Spinal cord (tissue), 10 donors: ENCODE measurements around the gene PAQR4. TPM values are rescaled to one million over a fixed set of nuclear protein-coding genes. Genes with fewer than 3 reads are reported as not detected.
A peak's percentile ranks its signal among the peaks of the same experiment; 100 is the strongest.

Experiments used
- DNase-seq, 6 donors: peaks; one replicate each; pipeline versions ENCODE4 v3.0.0 to v3.0.0-alpha.2; 2013 to 2015; ENCODE audit warnings: low spot score in 6 of 6, low read depth in 4 of 6
- H3K27ac ChIP-seq: one replicate; pipeline ENCODE4 v1.5.1; 2013; ENCODE audit warnings: low read depth, low read length, control low read depth
- H3K27me3 ChIP-seq: one replicate; pipeline ENCODE4 v1.6.1; 2013; ENCODE audit warnings: low read length; ENCODE audit not compliant: control insufficient read depth, insufficient read depth
- H3K36me3 ChIP-seq: one replicate; pipeline ENCODE4 v1.6.1; 2013; ENCODE audit warnings: low read length; ENCODE audit not compliant: control insufficient read depth, insufficient read depth
- H3K4me1 ChIP-seq: one replicate; pipeline ENCODE4 v1.6.1; 2013; ENCODE audit warnings: low read length; ENCODE audit not compliant: control insufficient read depth, insufficient read depth
- H3K4me3 ChIP-seq: one replicate; pipeline ENCODE4 v1.5.1; 2013; ENCODE audit warnings: low read depth, low read length, control low read depth
- H3K9me3 ChIP-seq: one replicate; pipeline ENCODE4 v1.6.1; 2013; ENCODE audit warnings: low read length; ENCODE audit not compliant: control insufficient read depth, insufficient read depth
- WGBS: methylation state at CpG from one replicate; pipeline ENCODE4 v1.1.5; 2013; ENCODE audit warnings: missing lambda C conversion rate; ENCODE audit not compliant: insufficient coverage; 5-methylcytosine and 5-hydroxymethylcytosine counted together
- polyA plus RNA-seq, 2 donors: library from polyadenylated mRNA; unstranded; fragments of 120-200 nt; gene quantifications; one replicate each; pipeline ENCODE4 v1.2.1, GENCODE V29; 2013; ENCODE audit not compliant: insufficient read length in 2 of 2
- total RNA-seq, 2 donors: library from RNA; depleted of rRNA in 1 of 2; stranded (reverse); fragments of 120-200 nt in 1 of 2; fragments of >200 nt in 1 of 2; gene quantifications; one replicate each; pipeline versions ENCODE4 v1.2.3 to v1.2.4, GENCODE V29; 2013 to 2014
- donor health status: healthy.

Gene PAQR4
- total and polyA plus RNA-seq, 4 donors = 22.6 to 82.4 (median 50.2) TPM

GRCh38 chr16:2985462-2985861 lies 16.3 kb downstream of the PAQR4 start:
- H3K27ac ChIP-seq = no peak overlapping the region
- H3K27me3 ChIP-seq = peaks cover 4% of the 10 kb centered on the region
- 62% methylated on average over 9 of the region's 9 CpGs for whole genome bisulfite sequencing
- H3K9me3 ChIP-seq = no peaks in the 10 kb centered on the region
- H3K4me1 ChIP-seq = peaks cover 40% of the 10 kb centered on the region
- no peaks in the 10 kb centered on the region for H3K36me3 ChIP-seq
- no peak overlapping the region for H3K4me3 ChIP-seq
- peak in 1 of 6 donors; percentile 37 for DNase-seq

DNA sequence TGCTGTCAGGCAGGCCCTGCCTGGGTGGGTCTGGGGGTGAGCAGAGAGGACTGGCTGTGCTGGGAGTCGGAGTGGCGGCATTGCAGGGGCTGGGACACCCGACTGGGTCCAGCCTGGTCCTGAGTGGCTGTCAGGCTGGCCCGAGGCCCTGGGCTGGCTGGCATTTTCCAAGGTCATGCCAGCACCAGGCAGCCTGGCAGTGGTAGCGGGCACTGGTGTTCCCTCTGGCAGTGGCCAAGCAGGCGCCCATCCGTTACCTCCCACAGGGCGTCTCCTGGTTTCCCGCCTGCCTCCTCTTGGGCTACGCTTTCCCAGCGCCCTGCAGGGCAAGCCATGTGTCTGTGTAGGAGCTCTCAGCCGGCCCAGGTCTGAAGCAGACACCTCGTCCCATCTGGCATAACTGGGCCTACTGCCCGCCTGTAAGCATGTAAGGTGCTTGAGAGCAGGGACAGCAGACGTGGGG lies 16.8 kb downstream of the PAQR4 start:
- H3K27me3 ChIP-seq = peaks cover 4% of the 10 kb centered on the region
- peak overlapping the region; percentile 7 for H3K27ac ChIP-seq
- H3K4me1 ChIP-seq = peaks cover 36% of the 10 kb centered on the region
- WGBS = 72% methylated on average over 13 of the region's 15 CpGs
- no peaks in the 10 kb centered on the region for H3K36me3 ChIP-seq
- no peaks in the 10 kb centered on the region for H3K9me3 ChIP-seq
- no peak for DNase-seq
- no peak overlapping the region for H3K4me3 ChIP-seq

- no peaks in the 10 kb centered on the region for H3K27me3 ChIP-seq
- WGBS = 76% methylated on average over 17 of the region's 17 CpGs
- H3K4me1 ChIP-seq = peaks cover 29% of the 10 kb centered on the region
- no peak overlapping the region for H3K4me3 ChIP-seq
- no peaks in the 10 kb centered on the region for H3K36me3 ChIP-seq
- no peaks in the 10 kb centered on the region for H3K9me3 ChIP-seq
- no peak overlapping the region for H3K27ac ChIP-seq
- DNase-seq = no peak
Measured at GRCh38 chr16:2986623-2987188, 17.6 kb downstream of the PAQR4 start.

DNA sequence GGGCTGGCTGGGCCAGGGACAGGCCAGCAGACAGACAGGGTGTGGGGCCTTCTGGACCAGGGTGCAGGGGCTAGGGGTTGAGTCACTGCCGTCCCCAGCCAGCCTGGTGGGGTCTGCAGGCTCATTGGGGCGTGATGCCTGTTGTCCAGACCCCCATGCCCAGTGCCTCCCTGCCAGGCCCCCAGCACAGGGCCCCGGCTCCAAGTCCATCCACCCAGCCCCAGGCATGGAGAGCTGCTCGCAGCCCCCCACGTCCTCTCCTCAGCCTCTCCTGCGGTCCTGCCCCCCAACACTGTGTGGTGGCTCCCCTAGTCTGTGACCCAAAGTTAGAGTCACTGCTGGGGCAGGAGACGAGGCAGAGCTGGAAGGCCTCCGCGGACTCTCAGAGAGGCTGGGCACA lies 18.1 kb downstream of the PAQR4 start:
- H3K9me3 ChIP-seq = no peaks in the 10 kb centered on the region

GRCh38 chr16:2987833-2988232 lies 18.7 kb downstream of the PAQR4 start:
- Histone ChIP-seq H3K27me3 (no peaks in the 10 kb centered on the region), H3K4me3 (no peak overlapping the region), H3K36me3 (no peaks in the 10 kb centered on the region), H3K27ac (no peak overlapping the region), H3K9me3 (no peaks in the 10 kb centered on the region), H3K4me1 (peaks cover 29% of the 10 kb centered on the region)
- 38% methylated on average over 8 of the region's 8 CpGs for WGBS
- no peak for DNase-seq

More for the DNA sequence above, 18.1 kb downstream of the PAQR4 start:
- DNase-seq = no peak
- H3K4me3 ChIP-seq = no peak overlapping the region
- no peak overlapping the region for H3K27ac ChIP-seq
- WGBS = 78% methylated on average over 9 of the region's 9 CpGs
- no peaks in the 10 kb centered on the region for H3K36me3 ChIP-seq
- H3K4me1 ChIP-seq = peaks cover 29% of the 10 kb centered on the region
- H3K27me3 ChIP-seq = no peaks in the 10 kb centered on the region

- Histone ChIP-seq H3K9me3 (no peaks in the 10 kb centered on the region), H3K4me3 (no peak overlapping the region), H3K27ac (no peak overlapping the region), H3K36me3 (no peaks in the 10 kb centered on the region), H3K4me1 (peaks cover 22% of the 10 kb centered on the region), H3K27me3 (no peaks in the 10 kb centered on the region)
- no peak for DNase-seq
- WGBS = 38% methylated on average over 8 of the region's 8 CpGs
Measured at GRCh38 chr16:2988590-2989099, 19.5 kb downstream of the PAQR4 start.

DNA sequence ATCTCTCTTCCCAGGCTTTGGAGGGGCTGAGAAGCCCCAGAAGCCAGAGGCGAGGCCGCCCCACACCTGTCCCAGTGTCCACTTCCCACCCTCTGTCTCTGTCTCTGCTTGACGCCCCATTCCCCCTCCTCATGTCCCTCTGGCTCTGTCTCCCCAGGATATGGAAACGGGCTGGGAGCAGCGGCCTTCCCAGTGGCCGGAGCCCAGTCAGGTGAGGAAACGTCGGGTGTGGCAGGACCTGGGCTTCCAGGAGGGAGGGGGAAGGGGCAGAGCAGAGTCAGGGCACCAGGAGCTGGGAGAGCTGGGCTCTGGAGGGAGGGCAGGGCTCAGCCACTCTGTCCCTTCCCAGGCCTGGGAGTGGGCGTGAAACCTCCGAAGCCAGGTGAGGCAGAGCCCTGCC lies 21.7 kb downstream of the PAQR4 start:
- H3K27ac ChIP-seq = no peak overlapping the region
- H3K36me3 ChIP-seq = no peaks in the 10 kb centered on the region
- no peak overlapping the region for H3K4me3 ChIP-seq
- no peaks in the 10 kb centered on the region for H3K27me3 ChIP-seq
- H3K4me1 ChIP-seq = peaks cover 9% of the 10 kb centered on the region
- 53% methylated on average over 10 of the region's 10 CpGs for WGBS
- H3K9me3 ChIP-seq = no peaks in the 10 kb centered on the region
- no peak for DNase-seq

DNA sequence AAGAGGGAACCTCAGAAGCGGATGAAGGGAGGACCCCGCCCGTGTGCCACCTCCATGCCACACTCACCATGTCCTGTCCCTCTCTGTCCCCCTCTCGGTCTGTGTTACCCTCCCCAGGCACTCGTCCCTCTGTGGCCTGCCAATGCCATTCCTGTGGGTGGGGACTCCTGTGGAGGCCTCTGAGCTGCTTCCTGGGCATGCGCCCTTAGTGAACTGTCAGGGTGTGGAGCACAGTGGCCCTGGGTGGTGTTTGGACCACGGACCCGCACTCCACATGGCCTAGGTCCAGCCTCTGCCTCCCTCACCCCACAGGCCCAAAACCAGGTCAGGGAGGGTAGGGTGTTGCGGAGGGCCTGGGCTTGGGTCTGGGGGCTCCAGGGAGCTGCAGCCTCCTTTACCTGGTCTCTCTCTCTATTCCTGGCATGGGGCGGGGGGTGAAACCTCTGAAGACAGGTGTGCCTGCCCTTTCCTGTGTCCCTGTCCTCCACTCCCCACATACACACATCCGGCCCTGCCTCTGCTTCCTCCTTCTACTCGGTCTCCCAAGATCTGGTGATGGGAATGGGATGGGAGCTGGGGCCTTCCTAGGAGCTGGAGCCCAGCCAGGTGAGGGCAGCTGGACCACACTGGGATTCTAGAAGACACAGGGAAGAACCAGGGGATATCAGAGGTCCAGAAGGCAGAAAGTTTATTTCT lies 22.6 kb downstream of the PAQR4 start:
- H3K27me3 ChIP-seq = no peaks in the 10 kb centered on the region
- no peaks in the 10 kb centered on the region for H3K36me3 ChIP-seq

DNA sequence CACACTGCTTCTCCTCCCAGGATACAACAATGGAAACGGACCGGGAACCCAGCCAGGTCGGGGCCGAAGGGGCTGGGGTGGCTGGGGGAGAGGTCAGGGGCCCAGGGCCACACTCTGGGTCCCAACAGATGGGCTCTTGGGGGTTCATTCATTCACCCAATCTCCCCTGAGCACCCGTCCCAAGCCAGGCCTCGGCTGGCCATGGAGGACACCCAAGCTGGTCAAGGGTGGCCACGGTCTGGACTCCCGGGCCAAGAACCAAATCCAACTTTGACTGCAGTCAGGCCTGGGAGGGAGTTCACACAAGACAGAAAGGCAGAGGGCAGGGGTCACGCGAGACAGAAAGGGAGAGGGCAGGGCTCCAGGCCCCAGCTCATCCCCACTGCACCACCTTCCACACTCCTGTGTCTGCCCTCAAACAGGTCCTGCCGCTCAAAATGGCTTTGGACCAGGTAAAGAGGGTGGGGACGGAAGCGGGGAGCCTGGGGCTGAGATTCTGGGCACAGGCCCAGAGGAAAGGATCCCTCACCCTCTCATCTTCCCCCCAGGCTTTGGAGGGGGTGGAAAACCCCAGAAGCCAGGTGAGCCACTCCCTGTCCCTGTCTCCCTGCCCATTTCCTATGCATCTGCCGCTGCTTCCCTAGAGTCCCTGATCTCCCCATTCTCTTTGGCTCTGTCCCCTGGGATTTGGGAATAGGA lies 23.4 kb downstream of the PAQR4 start:
- Histone ChIP-seq H3K4me3 (no peak overlapping the region), H3K36me3 (no peaks in the 10 kb centered on the region), H3K4me1 (no peaks in the 10 kb centered on the region), H3K9me3 (no peaks in the 10 kb centered on the region), H3K27ac (no peak overlapping the region), H3K27me3 (peaks cover 3% of the 10 kb centered on the region)
- DNase-seq = no peak
- WGBS = 87% methylated on average over 8 of the region's 14 CpGs

More for the DNA sequence above, 22.6 kb downstream of the PAQR4 start:
- Histone ChIP-seq H3K27ac (no peak overlapping the region), H3K4me3 (no peak overlapping the region), H3K4me1 (peaks cover under 1% of the 10 kb centered on the region), H3K9me3 (no peaks in the 10 kb centered on the region)
- WGBS = 73% methylated on average over 3 of the region's 12 CpGs
- DNase-seq = no peak
